H1 (cell line): ENCODE data around the gene TTLL5. TPM values are rescaled to one million over a fixed set of nuclear protein-coding genes. Genes with fewer than 3 reads are reported as not detected.

ENCODE experiments used
- CBX8 ChIP-seq: fragments of 300-800, 300-1000 bp; sonication (generic); IDR thresholded peaks from 2 replicates; pipeline ENCODE4 v1.7.1; 2016; ENCODE audit warnings: low read depth, low read length, borderline replicate concordance
- HDAC6 ChIP-seq: IDR thresholded peaks from one replicate; pipeline ENCODE4 v1.7.1; 2012; ENCODE audit warnings: low read depth, mild to moderate bottlenecking, inconsistent platforms, low read length, moderate library complexity
- SIRT6 ChIP-seq: IDR thresholded peaks from one replicate; pipeline ENCODE4 v1.7.1; 2012; ENCODE audit warnings: low read length, inconsistent platforms
- TBP ChIP-seq: IDR thresholded peaks from 2 replicates; pipeline ENCODE4 v1.6.1; 2011; ENCODE audit warnings: low read depth, low read length, improper control_type of control experiment
- polyA plus RNA-seq, 7 experiments: library from polyadenylated mRNA; depleted of rRNA in 3 of 7; stranded (reverse) in 5 of 7; unstranded in 2 of 7; fragments of >200 nt in 5 of 7; fragments of 200-250 nt in 2 of 7; gene quantifications; 1 replicate in 5 of 7; 2 replicates in 1 of 7; 4 replicates in 1 of 7; pipeline versions ENCODE4 v1.2.1 to v1.2.3, GENCODE V29; 2011 to 2013; ENCODE audit warnings: missing spikeins in 2 of 7, mixed read lengths in 2 of 7
- total RNA-seq: library from RNA; stranded (reverse); fragmentation: NEBNext Ultra II Directional; extraction: Animal tissue kit (Norgen Biotek cat#: 25700); gene quantifications from 2 replicates; pipeline ENCODE4 v1.2.1, GENCODE V29; 2021
- TF ChIP-seq, protein P1 (sequence below): IDR thresholded peaks from 2 replicates; pipeline ENCODE4 v1.6.1; 2011; ENCODE audit warnings: low read length, improper control_type of control experiment

Gene TTLL5
- total and polyA plus RNA-seq, 2 of the 8 experiments (the other 6 are each of a cell fraction or from before 2014, with no cell fraction given) = 16.1 to 45.9 TPM

DNA sequence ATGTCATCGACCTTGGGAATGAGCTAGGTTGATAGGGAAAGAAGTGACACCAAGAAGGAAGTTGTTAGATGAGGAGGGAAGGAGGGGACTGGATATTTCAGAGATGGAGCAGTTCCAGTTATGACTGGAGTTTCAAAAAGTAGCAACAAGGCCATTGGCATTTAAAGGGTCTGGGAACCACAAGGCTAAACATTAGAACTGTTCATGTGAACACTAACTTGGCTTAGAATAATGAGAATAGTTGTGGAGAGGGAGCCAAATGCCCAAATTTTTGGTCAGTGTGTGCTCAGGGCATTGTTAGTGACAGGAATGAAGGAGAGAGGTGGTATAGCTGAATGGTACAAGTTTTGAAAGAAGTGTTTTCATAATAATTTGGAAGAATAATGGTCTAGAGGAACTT, 341.3 kb downstream of the TTLL5 start (continued):
- TF ChIP-seq, protein P1, sequence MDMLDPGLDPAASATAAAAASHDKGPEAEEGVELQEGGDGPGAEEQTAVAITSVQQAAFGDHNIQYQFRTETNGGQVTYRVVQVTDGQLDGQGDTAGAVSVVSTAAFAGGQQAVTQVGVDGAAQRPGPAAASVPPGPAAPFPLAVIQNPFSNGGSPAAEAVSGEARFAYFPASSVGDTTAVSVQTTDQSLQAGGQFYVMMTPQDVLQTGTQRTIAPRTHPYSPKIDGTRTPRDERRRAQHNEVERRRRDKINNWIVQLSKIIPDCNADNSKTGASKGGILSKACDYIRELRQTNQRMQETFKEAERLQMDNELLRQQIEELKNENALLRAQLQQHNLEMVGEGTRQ = no peak
- TF ChIP-seq SIRT6 (no peak), TBP (no peak), HDAC6 (no peak), CBX8 (no peak)

Other genes starting within 250 kb of the TTLL5 start
- gene JDP2, start 233.2 kb upstream of the TTLL5 start, total RNA-seq = 23.6 and 27.2 TPM in 2 replicates
- 8.9 and 18.8 TPM in 2 replicates for gene JDP2, start 233.2 kb upstream of the TTLL5 start, polyA plus RNA-seq (2011; rRNA removed)
- not detected in 2 replicates for gene BATF, start 138.8 kb upstream of the TTLL5 start, total RNA-seq
- gene BATF, start 138.8 kb upstream of the TTLL5 start, polyA plus RNA-seq (2011; rRNA removed) = 0.20 TPM in 1 of 2 replicates, not detected in the other
- gene FLVCR2, start 82.6 kb upstream of the TTLL5 start, total RNA-seq = 7.1 and 12.9 TPM in 2 replicates
- gene FLVCR2, start 82.6 kb upstream of the TTLL5 start, polyA plus RNA-seq (2011; rRNA removed) = 6.3 and 8.2 TPM in 2 replicates
- gene ERG28, start 370 bp upstream of the TTLL5 start, total RNA-seq = 30.5 and 32.6 TPM in 2 replicates
- 45.3 and 56.7 TPM in 2 replicates for gene ERG28, start 370 bp upstream of the TTLL5 start, polyA plus RNA-seq (2011; rRNA removed)